Muscle of leg (tissue), 11 donors: ENCODE data around the gene TCOF1. TPM values are rescaled to one million over a fixed set of nuclear protein-coding genes. Genes with fewer than 3 reads are reported as not detected.

Experiments
- DNase-seq: peaks from one replicate; pipeline ENCODE4 v3.0.0; 2013
- H3K27ac ChIP-seq: one replicate; pipeline ENCODE4 v1.5.1; 2013; ENCODE audit warnings: mild to moderate bottlenecking, low read length, control low read depth
- H3K27me3 ChIP-seq: one replicate; pipeline ENCODE4 v1.6.1; 2013; ENCODE audit warnings: low read length; ENCODE audit not compliant: control insufficient read depth, insufficient read depth
- H3K36me3 ChIP-seq: one replicate; pipeline ENCODE4 v1.6.1; 2013; ENCODE audit warnings: low read length; ENCODE audit not compliant: control insufficient read depth, insufficient read depth
- H3K4me1 ChIP-seq: one replicate; pipeline ENCODE4 v1.6.1; 2013; ENCODE audit warnings: low read length; ENCODE audit not compliant: control insufficient read depth, insufficient read depth
- H3K4me3 ChIP-seq: one replicate; pipeline ENCODE4 v1.5.1; 2013; ENCODE audit warnings: low read length, control low read depth
- H3K9me3 ChIP-seq: replicated peaks from 2 replicates; pipeline ENCODE4 v1.6.1; 2013; ENCODE audit warnings: low read depth, low read length; ENCODE audit not compliant: control insufficient read depth
- WGBS: methylation state at CpG from one replicate; pipeline ENCODE4 v1.1.5; 2013; ENCODE audit warnings: missing lambda C conversion rate; ENCODE audit not compliant: insufficient coverage; 5-methylcytosine and 5-hydroxymethylcytosine counted together
- polyA plus RNA-seq, 8 donors: library from polyadenylated mRNA; unstranded; fragments of 120-200 nt; gene quantifications; one replicate each; pipeline versions ENCODE4 v1.2.1 to v1.2.3, GENCODE V29; 2013; ENCODE audit warnings: inconsistent platforms in 1 of 8, low replicate concordance in 1 of 8; ENCODE audit not compliant: insufficient read length in 8 of 8, insufficient read depth in 1 of 8
- total RNA-seq: library from RNA; stranded (reverse); fragments of 120-200 nt; gene quantifications from one replicate; pipeline ENCODE4 v1.2.4, GENCODE V29; 2013

The TCOF1 gene
- total and polyA plus RNA-seq, 9 donors = 12.6 to 26.1 (median 22.5) TPM

DNA sequence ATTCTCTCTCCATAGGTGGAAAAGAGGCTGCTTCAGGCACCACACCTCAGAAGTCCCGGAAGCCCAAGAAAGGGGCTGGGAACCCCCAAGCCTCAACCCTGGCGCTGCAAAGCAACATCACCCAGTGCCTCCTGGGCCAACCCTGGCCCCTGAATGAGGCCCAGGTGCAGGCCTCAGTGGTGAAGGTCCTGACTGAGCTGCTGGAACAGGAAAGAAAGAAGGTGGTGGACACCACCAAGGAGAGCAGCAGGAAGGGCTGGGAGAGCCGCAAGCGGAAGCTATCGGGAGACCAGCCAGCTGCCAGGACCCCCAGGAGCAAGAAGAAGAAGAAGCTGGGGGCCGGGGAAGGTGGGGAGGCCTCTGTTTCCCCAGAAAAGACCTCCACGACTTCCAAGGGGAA, 38.8 kb downstream of the TCOF1 start:
- no peaks in the 10 kb centered on the region for H3K9me3 ChIP-seq
- WGBS = 98% methylated on average over 7 of the region's 7 CpGs
- no peak for DNase-seq

DNA sequence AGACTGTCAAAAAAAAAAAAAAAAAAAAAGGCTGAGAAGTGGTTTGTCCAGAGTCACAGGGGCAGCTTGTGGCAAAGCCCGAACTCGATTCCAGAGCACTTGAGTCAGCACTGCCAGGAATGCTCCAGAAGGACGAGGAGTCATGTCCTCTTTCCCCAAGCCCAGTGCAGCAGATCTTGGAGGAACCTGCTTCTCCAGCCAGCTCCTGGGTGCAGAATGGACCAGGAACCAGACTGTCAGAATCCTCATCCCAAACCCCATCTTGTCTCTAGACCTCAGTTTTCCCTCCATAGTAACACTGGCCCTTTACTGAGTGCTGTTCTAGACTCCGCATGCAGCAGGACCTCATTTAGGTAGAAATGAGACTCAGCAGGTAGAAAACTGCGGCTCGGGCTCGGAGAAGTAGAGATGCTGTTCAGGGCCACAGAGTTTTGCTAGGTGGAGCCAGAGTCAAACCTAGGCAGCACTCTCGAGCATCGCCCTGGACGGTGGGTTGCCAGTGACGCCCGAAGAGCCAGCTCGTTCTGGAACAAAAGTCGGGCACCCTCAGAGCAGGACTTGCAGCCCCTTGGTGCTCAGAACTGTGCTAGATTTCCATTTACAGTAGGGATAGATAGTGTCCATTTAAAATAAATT, 39.8 kb downstream of the TCOF1 start:
- no peaks in the 10 kb centered on the region for H3K4me1 ChIP-seq
- WGBS = 86% methylated on average over 14 of the region's 14 CpGs
- H3K27me3 ChIP-seq = no peaks in the 10 kb centered on the region
- no peak for DNase-seq
- H3K9me3 ChIP-seq = no peaks in the 10 kb centered on the region
- H3K36me3 ChIP-seq = peaks cover 90% of the 10 kb centered on the region
- no peak overlapping the region for H3K27ac ChIP-seq
- no peak overlapping the region for H3K4me3 ChIP-seq

More for the DNA sequence above, 38.8 kb downstream of the TCOF1 start:
- Histone ChIP-seq H3K36me3 (peaks cover 93% of the 10 kb centered on the region), H3K4me3 (no peak overlapping the region), H3K27me3 (no peaks in the 10 kb centered on the region), H3K4me1 (no peaks in the 10 kb centered on the region), H3K27ac (no peak overlapping the region)

DNA sequence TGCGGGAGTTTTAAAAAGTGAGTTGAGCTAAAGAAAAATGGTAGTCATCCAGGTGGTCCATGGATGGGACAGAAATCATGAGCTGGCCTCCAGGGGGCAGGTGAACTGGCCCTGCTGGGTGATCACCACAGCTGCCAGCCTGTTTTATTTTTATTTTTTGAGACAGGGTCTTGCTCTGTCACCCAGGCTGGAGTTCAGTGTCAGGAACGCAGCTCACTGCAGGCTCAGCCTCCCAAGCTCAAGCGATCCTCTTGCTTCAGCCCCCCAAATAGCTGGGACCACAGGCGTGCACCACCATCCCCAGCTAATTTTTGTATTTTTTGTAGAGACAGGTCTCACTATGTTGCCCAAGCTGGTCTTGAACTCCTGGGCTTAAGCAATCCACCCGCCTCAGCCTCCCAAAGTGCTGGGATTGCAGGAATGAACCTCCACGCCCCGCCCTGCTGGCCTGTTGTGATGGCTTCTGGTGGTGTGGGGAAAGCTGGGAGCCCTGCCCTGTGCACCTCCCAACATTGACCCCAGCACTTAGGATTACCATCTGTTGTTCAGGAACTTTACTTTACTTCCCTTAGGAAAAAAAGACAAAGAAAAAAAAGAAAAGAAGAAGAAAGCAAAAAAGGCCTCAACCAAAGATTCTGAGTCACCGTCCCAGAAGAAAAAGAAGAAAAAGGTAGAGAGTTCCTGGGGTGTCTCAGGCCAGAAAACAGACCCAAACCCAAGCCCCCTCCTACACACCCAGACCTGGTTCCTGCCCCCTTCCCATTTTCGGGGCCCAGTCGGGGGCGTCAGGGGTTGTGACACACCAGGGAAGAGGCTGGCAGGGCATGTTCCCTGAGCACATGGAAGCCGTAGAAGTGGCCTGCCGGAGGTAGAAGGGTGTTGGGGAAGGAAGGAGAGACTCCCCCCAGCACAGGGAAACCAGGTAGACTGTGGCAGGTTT, 40.6 kb downstream of the TCOF1 start:
- Histone ChIP-seq H3K27ac (no peak overlapping the region), H3K4me3 (no peak overlapping the region), H3K4me1 (no peaks in the 10 kb centered on the region), H3K27me3 (no peaks in the 10 kb centered on the region), H3K36me3 (peaks cover 90% of the 10 kb centered on the region), H3K9me3 (no peaks in the 10 kb centered on the region)
- no peak for DNase-seq
- 90% methylated on average over 5 of the region's 13 CpGs for WGBS

DNA sequence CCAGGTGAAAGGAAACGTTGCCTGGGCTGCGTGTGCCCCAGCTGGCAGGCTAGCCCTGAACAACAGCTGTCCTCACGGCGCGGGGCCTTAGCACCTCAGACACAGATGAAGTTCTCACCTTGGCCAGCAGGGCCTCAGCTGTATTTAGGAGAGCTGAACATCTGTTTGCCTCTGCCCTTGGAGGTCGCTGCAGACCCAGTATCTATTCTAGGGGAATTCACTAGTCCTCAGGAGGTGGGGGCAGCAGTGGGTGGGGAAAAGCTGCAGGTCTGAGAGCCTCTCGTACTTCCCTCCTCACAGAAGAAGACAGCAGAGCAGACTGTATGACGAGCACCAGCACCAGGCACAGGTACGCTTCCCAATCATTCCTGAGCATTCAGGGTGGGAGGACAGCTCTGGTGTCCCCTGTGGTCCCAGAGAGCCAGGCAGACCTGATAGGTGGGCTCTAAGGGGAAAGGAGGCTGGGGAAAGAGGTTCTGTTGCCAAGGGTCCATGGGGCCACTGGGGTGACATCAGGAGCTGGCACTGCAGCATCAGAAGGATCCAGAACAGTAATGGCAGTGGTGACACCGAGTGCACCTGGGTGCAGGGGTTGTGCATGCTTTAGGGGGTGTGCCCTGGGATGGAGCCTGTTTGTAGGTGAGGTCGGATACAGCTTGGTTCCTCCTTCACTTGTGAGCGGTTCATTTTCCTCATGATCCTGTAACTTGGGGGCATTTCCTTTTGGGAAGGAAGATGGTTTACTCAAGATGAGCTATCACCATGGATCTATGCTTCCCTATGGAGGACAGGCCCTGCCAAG, 41.4 kb downstream of the TCOF1 start:
- WGBS = 88% methylated on average over 10 of the region's 12 CpGs
- DNase-seq = no peak
- no peaks in the 10 kb centered on the region for H3K9me3 ChIP-seq
- no peak overlapping the region for H3K27ac ChIP-seq
- H3K4me1 ChIP-seq = no peaks in the 10 kb centered on the region
- H3K4me3 ChIP-seq = no peak overlapping the region
- no peaks in the 10 kb centered on the region for H3K27me3 ChIP-seq
- H3K36me3 ChIP-seq = peaks cover 87% of the 10 kb centered on the region

DNA sequence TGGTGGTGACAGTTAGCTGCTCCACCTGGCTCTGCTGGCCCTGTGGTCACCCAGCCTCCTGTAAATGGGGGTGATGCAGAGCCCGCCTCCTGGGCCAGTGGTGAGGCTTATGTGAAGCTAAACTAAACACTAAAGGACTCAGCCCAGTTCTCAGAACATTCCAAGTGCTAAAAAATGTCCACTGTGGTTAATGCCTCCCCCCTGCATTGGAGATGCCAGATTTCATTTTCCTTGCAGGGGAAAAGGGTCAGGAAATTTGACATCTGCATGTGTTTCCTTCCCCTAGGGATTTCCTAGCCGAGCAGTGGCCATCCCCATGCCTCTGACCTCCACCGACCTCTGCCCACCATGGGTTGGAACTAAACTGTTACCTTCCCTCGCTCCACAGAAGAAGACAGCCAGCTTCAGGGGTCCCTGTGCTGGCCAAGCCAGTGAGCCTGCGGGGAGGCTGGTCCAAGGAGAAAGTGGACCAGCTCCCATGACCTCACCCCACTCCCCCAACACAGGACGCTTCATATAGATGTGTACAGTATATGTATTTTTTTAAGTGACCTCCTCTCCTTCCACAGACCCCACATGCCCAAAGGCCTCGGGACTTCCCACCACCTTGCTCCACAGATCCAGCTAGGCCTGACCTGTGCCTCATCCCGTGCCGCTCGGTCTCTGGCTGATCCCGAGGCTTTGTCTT, 42.2 kb downstream of the TCOF1 start:
- peaks cover 2% of the 10 kb centered on the region for H3K4me1 ChIP-seq
- no peak for DNase-seq
- no peak overlapping the region for H3K4me3 ChIP-seq
- H3K27ac ChIP-seq = no peak overlapping the region
- 21% methylated on average over 2 of the region's 11 CpGs for WGBS
- H3K27me3 ChIP-seq = no peaks in the 10 kb centered on the region
- H3K9me3 ChIP-seq = no peaks in the 10 kb centered on the region
- peaks cover 88% of the 10 kb centered on the region for H3K36me3 ChIP-seq

DNA sequence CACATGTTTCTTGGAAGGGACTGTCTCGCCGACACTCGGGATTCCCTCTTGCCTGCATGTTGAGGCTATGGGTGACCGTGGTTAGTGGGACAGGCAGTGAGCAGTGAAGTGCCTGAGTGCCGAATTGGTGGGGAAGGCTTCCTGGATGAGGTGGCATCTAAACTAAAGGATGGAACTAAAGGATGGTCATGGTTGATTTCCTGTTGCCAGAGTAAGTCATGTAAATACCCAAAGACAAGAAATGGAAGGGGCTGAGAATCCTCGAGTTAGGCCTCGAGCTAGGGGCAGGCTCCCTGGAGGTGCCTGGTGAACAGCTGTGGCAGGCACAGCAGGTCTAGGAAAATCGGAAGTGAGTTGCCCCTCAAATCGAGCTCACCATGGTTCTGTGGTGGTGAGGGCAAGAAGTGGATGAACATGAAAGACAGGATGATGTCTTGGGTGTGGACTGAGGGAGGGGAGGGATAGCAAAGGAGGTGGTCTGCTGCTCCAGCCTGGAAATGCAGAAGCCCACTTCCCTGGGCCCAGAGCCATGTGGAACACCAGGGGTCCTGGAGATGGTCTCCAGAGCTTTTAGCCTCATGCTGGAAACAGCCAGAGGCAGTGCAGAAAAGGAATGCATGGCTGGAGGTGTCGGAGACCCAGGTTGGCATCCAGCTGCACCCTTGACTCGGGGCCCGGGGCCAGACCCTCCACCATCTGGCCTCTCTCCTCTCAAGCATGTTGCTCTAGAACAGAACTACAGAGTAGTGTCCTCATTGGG, 43.0 kb downstream of the TCOF1 start:
- H3K4me3 ChIP-seq = no peak overlapping the region
- H3K9me3 ChIP-seq = no peaks in the 10 kb centered on the region
- H3K4me1 ChIP-seq = peaks cover 2% of the 10 kb centered on the region
- no peak overlapping the region for H3K27ac ChIP-seq
- no peaks in the 10 kb centered on the region for H3K27me3 ChIP-seq
- H3K36me3 ChIP-seq = peaks cover 89% of the 10 kb centered on the region
- WGBS = 89% methylated on average over 12 of the region's 12 CpGs
- no peak for DNase-seq

DNA sequence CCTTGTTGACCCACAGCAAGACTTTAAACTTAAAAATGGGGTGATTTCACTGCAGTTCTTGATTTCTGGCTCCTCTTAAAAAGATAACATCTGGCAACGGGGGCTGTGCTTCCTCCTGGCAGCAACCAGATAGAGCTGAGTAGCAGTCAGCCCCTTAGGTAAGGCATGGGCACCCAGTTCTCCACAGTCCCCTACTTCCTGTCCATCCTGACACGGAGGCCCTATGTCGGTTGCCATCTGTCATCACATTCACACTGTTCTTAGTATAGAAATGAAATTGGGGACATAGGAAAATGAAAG, 43.5 kb downstream of the TCOF1 start:
- WGBS = 75% methylated on average over 1 of the region's 3 CpGs

DNA sequence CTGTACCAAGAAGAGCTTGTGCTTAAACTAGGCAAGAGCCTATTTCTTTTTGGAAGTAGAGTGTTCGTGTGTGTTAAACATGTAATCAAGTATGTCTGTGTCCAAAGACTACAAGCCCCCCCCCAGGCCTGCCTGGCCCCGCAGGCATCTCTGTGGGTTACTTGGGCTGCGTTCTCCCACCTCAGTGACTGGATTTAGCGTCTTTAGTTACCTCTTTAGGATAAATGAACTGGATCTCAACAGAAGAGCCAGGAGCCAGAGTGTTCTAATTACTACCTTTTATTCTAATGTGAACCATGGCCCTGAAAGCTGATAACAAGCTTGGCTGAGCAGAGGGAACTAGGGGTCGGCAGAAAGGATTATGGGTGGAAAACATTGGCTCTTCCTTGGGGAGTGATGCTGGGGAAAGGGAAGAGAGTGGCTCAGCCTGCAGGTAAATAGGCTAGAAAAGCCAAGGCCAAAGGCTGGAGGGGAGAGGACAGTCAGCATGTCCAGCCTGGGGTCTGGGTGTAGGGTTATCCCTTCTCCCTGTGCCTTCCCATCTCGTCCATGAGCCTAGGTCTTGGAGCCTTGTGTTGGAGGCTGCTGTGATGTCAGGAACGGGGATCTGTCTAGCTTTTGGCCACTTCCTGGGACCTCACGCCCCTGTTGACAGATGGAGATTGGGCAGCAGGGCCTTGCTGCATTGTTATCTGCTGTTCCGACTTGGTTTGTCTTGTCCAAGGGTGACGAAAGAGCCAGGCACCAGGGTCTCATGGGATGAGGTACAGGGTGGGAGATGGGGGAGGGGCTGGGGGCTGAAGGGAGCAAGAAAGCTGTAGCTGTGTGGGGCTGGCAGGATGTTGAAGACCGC, 44.1 kb downstream of the TCOF1 start:
- no peaks in the 10 kb centered on the region for H3K9me3 ChIP-seq
- H3K27me3 ChIP-seq = no peaks in the 10 kb centered on the region
- 66% methylated on average over 7 of the region's 11 CpGs for WGBS
- no peak overlapping the region for H3K27ac ChIP-seq
- DNase-seq = no peak
- no peak overlapping the region for H3K4me3 ChIP-seq
- peaks cover 79% of the 10 kb centered on the region for H3K36me3 ChIP-seq
- H3K4me1 ChIP-seq = peaks cover 2% of the 10 kb centered on the region

More for the DNA sequence above, 43.5 kb downstream of the TCOF1 start:
- peaks cover 2% of the 10 kb centered on the region for H3K4me1 ChIP-seq
- DNase-seq = no peak
- H3K27ac ChIP-seq = no peak overlapping the region
- H3K4me3 ChIP-seq = no peak overlapping the region
- peaks cover 85% of the 10 kb centered on the region for H3K36me3 ChIP-seq
- H3K27me3 ChIP-seq = no peaks in the 10 kb centered on the region
- no peaks in the 10 kb centered on the region for H3K9me3 ChIP-seq
